CD14-positive monocyte (primary cell): ENCODE results near the gene PPARG. TPM values are rescaled to one million over a fixed set of nuclear protein-coding genes. Genes with fewer than 3 reads are reported as not detected.

Experiments
- DNase-seq, 3 donors: peaks; one replicate each; pipeline ENCODE4 v3.0.0-alpha.2; 2011 to 2022
- H2AFZ ChIP-seq: 2 replicates; pipeline ENCODE4 v1.6.0; 2012; ENCODE audit warnings: mild to moderate bottlenecking, low read depth, low read length, inconsistent platforms; ENCODE audit not compliant: insufficient read depth, poor library complexity, severe bottlenecking
- H3K27ac ChIP-seq, 2 donors: 1 replicate in 1 of 2; 2 replicates in 1 of 2; pipeline ENCODE4 v1.5.1; 2012 to 2013; ENCODE audit warnings: low read length in 2 of 2, control low read depth in 1 of 2, inconsistent platforms in 1 of 2, low read depth in 1 of 2, mild to moderate bottlenecking in 1 of 2
- H3K27me3 ChIP-seq, 2 donors: one replicate each; pipeline versions ENCODE4 v1.6.0 to v1.6.1; 2011 to 2013; ENCODE audit warnings: low read length in 2 of 2; ENCODE audit not compliant: control insufficient read depth in 2 of 2, insufficient read depth in 2 of 2
- H3K36me3 ChIP-seq, 2 donors: replicated peaks in 1 of 2; 1 replicate in 1 of 2; 2 replicates in 1 of 2; pipeline versions ENCODE4 v1.5.1 to v1.6.1; 2012 to 2013; ENCODE audit warnings: low read length in 2 of 2, control low read depth in 1 of 2, inconsistent platforms in 1 of 2, mild to moderate bottlenecking in 1 of 2; ENCODE audit not compliant: insufficient read depth in 2 of 2, control insufficient read depth in 1 of 2
- H3K4me1 ChIP-seq, 2 donors: 1 replicate in 1 of 2; 2 replicates in 1 of 2; pipeline versions ENCODE4 v1.5.1 to v1.6.1; 2012 to 2013; ENCODE audit warnings: low read length in 2 of 2, control low read depth in 1 of 2, inconsistent platforms in 1 of 2, mild to moderate bottlenecking in 1 of 2, moderate library complexity in 1 of 2; ENCODE audit not compliant: insufficient read depth in 2 of 2, control insufficient read depth in 1 of 2
- H3K4me2 ChIP-seq: replicated peaks from 2 replicates; pipeline ENCODE3; 2012; ENCODE audit warnings: low read length, moderate library complexity, mild to moderate bottlenecking; ENCODE audit not compliant: poor library complexity, severe bottlenecking; ENCODE audit errors: extremely low read depth
- H3K4me3 ChIP-seq, 3 experiments: fragments of 200-600 bp in 1 of 3; sonication (generic) in 1 of 3; replicated peaks in 1 of 3; 1 replicate in 2 of 3; 2 replicates in 1 of 3; pipeline ENCODE4 v1.5.1; 2011 to 2013; ENCODE audit warnings: low read length in 3 of 3, mild to moderate bottlenecking in 3 of 3, control low read depth in 2 of 3, low read depth in 2 of 3, inconsistent platforms in 1 of 3, moderate library complexity in 1 of 3
- H3K79me2 ChIP-seq: 2 replicates; pipeline ENCODE4 v1.6.0; 2012; ENCODE audit warnings: mild to moderate bottlenecking, control low read depth, inconsistent platforms, low read length, moderate library complexity; ENCODE audit not compliant: insufficient read depth
- H3K9ac ChIP-seq: 2 replicates; pipeline ENCODE4 v1.6.0; 2017; ENCODE audit warnings: low read length, mild to moderate bottlenecking; ENCODE audit not compliant: insufficient read depth, poor library complexity, severe bottlenecking
- H3K9me3 ChIP-seq, 2 donors: replicated peaks in 1 of 2; 1 replicate in 1 of 2; 2 replicates in 1 of 2; pipeline versions ENCODE4 v1.5.1 to v1.6.1; 2012 to 2013; ENCODE audit warnings: low read length in 2 of 2, control low read depth in 1 of 2; ENCODE audit not compliant: control insufficient read depth in 1 of 2, insufficient read depth in 1 of 2
- H4K20me1 ChIP-seq: 2 replicates; pipeline ENCODE4 v1.6.0; 2012; ENCODE audit warnings: mild to moderate bottlenecking, low read length, control low read depth, moderate library complexity; ENCODE audit not compliant: insufficient read depth
- H3K27ac Mint-ChIP-seq, 7 donors: one replicate each; pipeline ENCODE4 v1.8.0; 2020; ENCODE audit warnings: mild to moderate bottlenecking in 7 of 7, mixed read lengths in 7 of 7, moderate library complexity in 6 of 7, inconsistent platforms in 2 of 7
- H3K27me3 Mint-ChIP-seq, 3 donors: one replicate each; pipeline ENCODE4 v1.8.0; 2021 to 2022; ENCODE audit warnings: low read depth in 3 of 3, mild to moderate bottlenecking in 3 of 3, mixed read lengths in 3 of 3, moderate library complexity in 3 of 3, inconsistent platforms in 1 of 3
- H3K36me3 Mint-ChIP-seq, 2 donors: one replicate each; pipeline ENCODE4 v1.8.0; 2020; ENCODE audit warnings: mixed read lengths in 2 of 2, inconsistent platforms in 1 of 2, mild to moderate bottlenecking in 1 of 2
- H3K4me1 Mint-ChIP-seq: one replicate; pipeline ENCODE4 v1.8.0; 2020; ENCODE audit warnings: mild to moderate bottlenecking, mixed read lengths
- H3K4me3 Mint-ChIP-seq, 2 donors: one replicate each; pipeline ENCODE4 v1.8.0; 2020; ENCODE audit warnings: mild to moderate bottlenecking in 2 of 2, mixed read lengths in 2 of 2, moderate library complexity in 1 of 2
- H3K9me3 Mint-ChIP-seq, 7 donors: one replicate each; pipeline ENCODE4 v1.8.0; 2020 to 2022; ENCODE audit warnings: mixed read lengths in 7 of 7, mild to moderate bottlenecking in 6 of 7, moderate library complexity in 6 of 7, inconsistent platforms in 2 of 7
- CTCF ChIP-seq: fragments of 200-600 bp; IDR thresholded peaks from one replicate; pipeline ENCODE4 v1.8.0; 2022; ENCODE audit warnings: antibody characterized with exemption, mild to moderate bottlenecking
- WGBS: methylation state at CpG from one replicate; pipeline ENCODE4 v1.1.5; 2013; ENCODE audit warnings: missing lambda C conversion rate; ENCODE audit not compliant: insufficient coverage; 5-methylcytosine and 5-hydroxymethylcytosine counted together
- intact Hi-C, 2 donors: fragments of 100-400 bp; cut with micrococcal nuclease; formaldehyde crosslinking; loops; one replicate each; pipeline versions ENCODE4 v1.15.0 to v1.15.1; 2023
- polyA plus RNA-seq, 3 donors: library from polyadenylated mRNA; depleted of rRNA in 1 of 3; unstranded in 2 of 3; stranded (reverse) in 1 of 3; fragments of 300-500 nt in 2 of 3; fragments of >200 nt in 1 of 3; fragmentation: Illumina TruSeq in 2 of 3; gene quantifications; 1 replicate in 2 of 3; 2 replicates in 1 of 3; pipeline ENCODE4 v1.2.3, GENCODE V29; 2012 to 2021

Gene PPARG
- polyA plus RNA-seq, 3 donors, result 0.56 to 2.0 (median 0.97) TPM

- H4K20me1 ChIP-seq, result no peaks in the 10 kb centered on the region
- no peaks in the 10 kb centered on the region for H3K36me3 Mint-ChIP-seq
- H2AFZ ChIP-seq, result peak overlapping the region; percentile 8
- H3K4me3 Mint-ChIP-seq, result no peak overlapping the region
- no peaks in the 10 kb centered on the region for H3K36me3 ChIP-seq
- H3K4me1 Mint-ChIP-seq, result peaks cover 20% of the 10 kb centered on the region
- intact Hi-C loops, result loop anchor here in 1 of 2 donors (5.0 kb wide), 1 partner anchor 69 kb away; no protein-coding TSS in a partner anchor
- peak overlapping the region in 1 of 7 donors; percentile 15 for H3K27ac Mint-ChIP-seq
- H3K9me3 ChIP-seq, result no peaks in the 10 kb centered on the region
- no peaks in the 10 kb centered on the region for H3K9me3 Mint-ChIP-seq
- H3K4me3 ChIP-seq, result no peak overlapping the region
- H3K4me2 ChIP-seq, result no peak overlapping the region
- peaks cover 0 to 5% (median 0%) of the 10 kb centered on the region in 3 donors for H3K27me3 Mint-ChIP-seq
- H3K9ac ChIP-seq, result no peak overlapping the region
- H3K79me2 ChIP-seq, result no peaks in the 10 kb centered on the region
- 100% methylated on average over 4 of the region's 5 CpGs for WGBS
- TF ChIP-seq CTCF, result no peak
- H3K4me1 ChIP-seq, result peaks cover 9 to 11% of the 10 kb centered on the region in 2 donors
- no peaks in the 10 kb centered on the region for H3K27me3 ChIP-seq
- no peak for DNase-seq
- H3K27ac ChIP-seq, result no peak overlapping the region
Measured at GRCh38 chr3:12476238-12476897, 187.5 kb downstream of the PPARG start.

GRCh38 chr3:12477256-12477655 lies 188.4 kb downstream of the PPARG start:
- intact Hi-C loops, result loop anchor here in 1 of 2 donors (5.0 kb wide), 1 partner anchor 70 kb away; no protein-coding TSS in a partner anchor
- 100% methylated on average over 4 of the region's 5 CpGs for WGBS
- H3K27ac ChIP-seq, result no peak overlapping the region
- Mint-ChIP-seq H3K27me3 (peaks cover 0 to 1% (median 0%) of the 10 kb centered on the region in 3 donors), H3K4me3 (no peak overlapping the region), H3K36me3 (no peaks in the 10 kb centered on the region), H3K9me3 (no peaks in the 10 kb centered on the region), H3K27ac (no peak overlapping the region), H3K4me1 (peaks cover 18% of the 10 kb centered on the region)
- H2AFZ ChIP-seq, result no peak overlapping the region
- no peak for TF ChIP-seq CTCF
- H3K9ac ChIP-seq, result no peak overlapping the region
- H3K9me3 ChIP-seq, result no peaks in the 10 kb centered on the region
- H3K36me3 ChIP-seq, result no peaks in the 10 kb centered on the region
- no peak overlapping the region for H3K4me2 ChIP-seq
- no peak for DNase-seq
- H3K4me1 ChIP-seq, result peaks cover 9 to 11% of the 10 kb centered on the region in 2 donors
- no peak overlapping the region for H3K4me3 ChIP-seq
- no peaks in the 10 kb centered on the region for H4K20me1 ChIP-seq
- H3K79me2 ChIP-seq, result no peaks in the 10 kb centered on the region
- no peaks in the 10 kb centered on the region for H3K27me3 ChIP-seq
